Thyroid gland (tissue), 4 donors: ENCODE data around the gene TICRR. TPM values are rescaled to one million over a fixed set of nuclear protein-coding genes. Genes with fewer than 3 reads are reported as not detected.
A peak's percentile ranks its signal among the peaks of the same experiment; 100 is the strongest.

ENCODE experiments used
- DNase-seq, 2 donors: peaks; one replicate each; pipeline ENCODE4 v3.0.0-alpha.2; 2019
- H3K27ac ChIP-seq, 3 donors: fragments of 200-600 bp; sonication (generic); 1 replicate in 2 of 3; 2 replicates in 1 of 3; pipeline ENCODE4 v1.5.1; 2016 to 2019; ENCODE audit warnings: mild to moderate bottlenecking in 1 of 3, moderate library complexity in 1 of 3
- H3K27me3 ChIP-seq: fragments of 200-600 bp; sonication (generic); one replicate; pipeline ENCODE4 v1.5.1; 2019
- H3K36me3 ChIP-seq, 2 donors: fragments of 200-600 bp; sonication (generic); one replicate each; pipeline ENCODE4 v1.5.1; 2016 to 2019
- H3K4me1 ChIP-seq, 2 donors: fragments of 200-600 bp; sonication (generic); one replicate each; pipeline ENCODE4 v1.5.1; 2017 to 2019
- H3K4me3 ChIP-seq, 3 donors: fragments of 200-600 bp; sonication (generic); replicated peaks in 1 of 3; 1 replicate in 2 of 3; 2 replicates in 1 of 3; pipeline ENCODE4 v1.5.1; 2016; ENCODE audit warnings: mild to moderate bottlenecking in 1 of 3
- H3K9me3 ChIP-seq: fragments of 200-600 bp; sonication (generic); one replicate; pipeline ENCODE4 v1.5.1; 2017
- POLR2A ChIP-seq, 2 donors: fragments of 450-650 bp; IDR thresholded peaks; one replicate each; pipeline ENCODE4 v1.6.1; 2017; ENCODE audit warnings: antibody characterized with exemption in 2 of 2, mild to moderate bottlenecking in 2 of 2, moderate library complexity in 1 of 2
- whole genome bisulfite sequencing, 2 donors: methylation state at CpG; one replicate each; pipeline ENCODE4 v1.1.5; 2017; 5-methylcytosine and 5-hydroxymethylcytosine counted together
- intact Hi-C: fragments of 100-400 bp; cut with DNase I; formaldehyde crosslinking; loops from one replicate; pipeline ENCODE4 v1.15.1; 2023
- total RNA-seq, 4 donors: library from RNA; depleted of rRNA; stranded (reverse); fragments of >200 nt; gene quantifications; one replicate each; pipeline ENCODE4 v1.2.3, GENCODE V29; 2016
- TF ChIP-seq, protein P1 (sequence below), 6 experiments: fragments of 200-600 bp in 3 of 6; fragments of 450-650 bp in 3 of 6; sonication (generic) in 3 of 6; IDR thresholded peaks; one replicate each; pipeline ENCODE4 v1.5.1; 2016 to 2019; ENCODE audit warnings: antibody characterized with exemption in 6 of 6, mild to moderate bottlenecking in 2 of 6, inconsistent platforms in 1 of 6, moderate library complexity in 1 of 6

The TICRR gene
- total RNA-seq, 4 donors from 2014 or later, result under 0.01 to 0.21 TPM; not detected in 2

DNA sequence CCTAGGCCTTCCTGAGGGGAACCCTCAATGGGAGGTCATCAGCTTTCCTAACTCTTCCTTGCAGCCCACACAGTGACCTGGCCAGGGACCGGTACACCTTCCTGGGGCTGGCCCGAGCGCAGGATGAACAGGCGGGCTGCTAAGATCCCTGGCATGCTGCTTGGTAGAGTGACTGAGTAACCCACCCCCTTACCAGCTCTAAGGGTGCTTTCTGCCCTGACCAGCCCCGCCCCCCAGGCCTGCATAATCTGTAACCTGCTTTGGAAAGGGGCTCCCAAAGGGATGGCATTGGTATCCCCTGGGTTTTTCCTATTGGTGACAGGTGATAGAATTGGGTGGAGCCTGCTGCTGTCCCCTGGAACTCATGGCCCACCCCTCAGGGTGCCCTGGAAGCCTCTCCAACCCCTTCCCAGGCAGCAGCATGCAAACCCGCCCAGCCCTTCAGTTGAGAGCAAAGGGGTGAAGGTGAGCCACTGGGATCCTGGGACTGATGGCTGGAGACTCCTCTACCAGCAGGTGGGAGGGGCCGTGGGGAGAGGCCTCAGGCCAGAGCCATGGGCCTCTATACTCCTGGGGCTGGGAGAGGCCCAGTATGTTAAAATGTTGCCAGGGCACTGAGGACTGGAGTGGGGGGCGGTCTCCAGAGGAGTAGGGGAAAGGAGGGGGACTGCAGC lies 91.1 kb downstream of the TICRR start:
- H3K4me3 ChIP-seq, result no peak overlapping the region
- no peaks in the 10 kb centered on the region for H3K27me3 ChIP-seq
- TF ChIP-seq, protein P1, sequence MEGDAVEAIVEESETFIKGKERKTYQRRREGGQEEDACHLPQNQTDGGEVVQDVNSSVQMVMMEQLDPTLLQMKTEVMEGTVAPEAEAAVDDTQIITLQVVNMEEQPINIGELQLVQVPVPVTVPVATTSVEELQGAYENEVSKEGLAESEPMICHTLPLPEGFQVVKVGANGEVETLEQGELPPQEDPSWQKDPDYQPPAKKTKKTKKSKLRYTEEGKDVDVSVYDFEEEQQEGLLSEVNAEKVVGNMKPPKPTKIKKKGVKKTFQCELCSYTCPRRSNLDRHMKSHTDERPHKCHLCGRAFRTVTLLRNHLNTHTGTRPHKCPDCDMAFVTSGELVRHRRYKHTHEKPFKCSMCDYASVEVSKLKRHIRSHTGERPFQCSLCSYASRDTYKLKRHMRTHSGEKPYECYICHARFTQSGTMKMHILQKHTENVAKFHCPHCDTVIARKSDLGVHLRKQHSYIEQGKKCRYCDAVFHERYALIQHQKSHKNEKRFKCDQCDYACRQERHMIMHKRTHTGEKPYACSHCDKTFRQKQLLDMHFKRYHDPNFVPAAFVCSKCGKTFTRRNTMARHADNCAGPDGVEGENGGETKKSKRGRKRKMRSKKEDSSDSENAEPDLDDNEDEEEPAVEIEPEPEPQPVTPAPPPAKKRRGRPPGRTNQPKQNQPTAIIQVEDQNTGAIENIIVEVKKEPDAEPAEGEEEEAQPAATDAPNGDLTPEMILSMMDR (IDR thresholded peaks at IDR 0.05), result no peak
- no peak for TF ChIP-seq POLR2A (IDR thresholded peaks at IDR 0.05)
- H3K36me3 ChIP-seq, result no peaks in the 10 kb centered on the region
- peaks cover 18 to 29% of the 10 kb centered on the region in 2 donors for H3K4me1 ChIP-seq
- DNase-seq, result no peak
- H3K9me3 ChIP-seq, result no peaks in the 10 kb centered on the region
- intact Hi-C loops, result no loop called here
- H3K27ac ChIP-seq, result peak overlapping the region; percentile 78 to 87 (median 81)
- WGBS, 2 donors, result 83 to 95% methylated on average over 2 to 3 of the region's 8 CpGs

DNA sequence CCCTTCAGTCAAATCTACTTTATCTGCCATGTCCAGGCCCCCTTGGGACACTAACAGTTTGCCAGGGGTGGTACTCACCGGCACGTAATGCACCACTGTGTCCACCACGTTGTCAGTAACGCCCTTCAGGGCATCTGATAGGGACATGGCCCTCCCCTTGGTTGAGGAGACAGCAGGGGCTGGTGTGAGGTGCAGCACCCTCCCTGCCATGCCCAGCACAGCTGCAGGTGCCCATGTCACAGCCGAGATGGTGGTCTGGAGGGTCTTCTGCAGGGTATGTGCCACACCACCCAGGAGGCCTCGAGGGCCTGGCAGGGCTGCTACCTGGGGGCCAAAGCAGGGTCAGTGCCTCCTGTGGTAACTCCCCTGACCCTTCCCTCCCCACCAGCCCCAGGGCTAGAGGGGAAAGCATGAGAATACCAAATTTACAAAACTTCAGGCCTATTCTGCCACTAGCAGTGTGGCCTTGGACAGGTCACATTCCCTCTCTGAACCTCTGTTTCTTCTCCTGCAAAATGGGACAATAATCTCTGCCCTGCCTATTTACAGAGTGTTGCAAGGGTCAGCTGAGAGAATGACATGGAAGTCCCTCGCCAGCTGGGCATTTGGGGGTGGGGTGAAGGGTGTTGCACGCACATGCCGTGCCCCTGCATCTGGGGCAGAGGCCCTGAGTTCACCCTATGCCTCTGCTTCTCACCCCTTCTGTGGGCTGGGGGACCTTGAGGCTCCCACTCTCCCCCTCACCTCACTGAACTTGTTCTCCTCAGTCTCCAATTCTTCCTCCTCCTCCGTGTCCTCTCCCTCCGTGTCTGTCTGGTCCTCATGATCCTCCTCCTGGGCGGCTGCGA lies 91.8 kb downstream of the TICRR start:
- 85 to 91% methylated on average over 10 to 11 of the region's 13 CpGs for WGBS, 2 donors
- intact Hi-C loops, result no loop called here
- Histone ChIP-seq H3K4me3 (no peak overlapping the region), H3K9me3 (no peaks in the 10 kb centered on the region), H3K27ac (no peak overlapping the region), H3K4me1 (peaks cover 18 to 31% of the 10 kb centered on the region in 2 donors), H3K36me3 (no peaks in the 10 kb centered on the region), H3K27me3 (no peaks in the 10 kb centered on the region)
- no peak for DNase-seq
- no peak for TF ChIP-seq POLR2A (IDR thresholded peaks at IDR 0.05)
- TF ChIP-seq, protein P1 (IDR thresholded peaks at IDR 0.05), result no peak

DNA sequence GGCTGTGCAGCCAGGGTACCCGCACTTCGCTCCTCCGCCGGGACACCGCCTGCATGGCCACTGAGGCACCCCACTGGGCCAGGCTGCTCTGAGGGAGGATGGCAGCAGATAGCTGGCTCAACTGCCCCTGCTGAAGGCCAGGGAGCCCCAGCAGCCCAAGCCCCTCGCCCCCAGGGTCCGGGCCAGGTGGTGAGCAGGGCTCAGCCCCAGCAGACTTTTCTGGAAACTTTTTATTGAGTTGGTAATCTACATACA lies 92.4 kb downstream of the TICRR start:
- no peak overlapping the region for H3K27ac ChIP-seq
- no peak for TF ChIP-seq POLR2A (IDR thresholded peaks at IDR 0.05)
- TF ChIP-seq, protein P1 (IDR thresholded peaks at IDR 0.05), result no peak
- DNase-seq, result no peak
- H3K27me3 ChIP-seq, result no peaks in the 10 kb centered on the region
- H3K4me1 ChIP-seq, result peaks cover 21 to 32% of the 10 kb centered on the region in 2 donors
- no peaks in the 10 kb centered on the region for H3K9me3 ChIP-seq
- 95 to 100% methylated on average over 6 to 7 of the region's 7 CpGs for WGBS, 2 donors
- no peak overlapping the region for H3K4me3 ChIP-seq
- H3K36me3 ChIP-seq, result no peaks in the 10 kb centered on the region
- intact Hi-C loops, result no loop called here

DNA sequence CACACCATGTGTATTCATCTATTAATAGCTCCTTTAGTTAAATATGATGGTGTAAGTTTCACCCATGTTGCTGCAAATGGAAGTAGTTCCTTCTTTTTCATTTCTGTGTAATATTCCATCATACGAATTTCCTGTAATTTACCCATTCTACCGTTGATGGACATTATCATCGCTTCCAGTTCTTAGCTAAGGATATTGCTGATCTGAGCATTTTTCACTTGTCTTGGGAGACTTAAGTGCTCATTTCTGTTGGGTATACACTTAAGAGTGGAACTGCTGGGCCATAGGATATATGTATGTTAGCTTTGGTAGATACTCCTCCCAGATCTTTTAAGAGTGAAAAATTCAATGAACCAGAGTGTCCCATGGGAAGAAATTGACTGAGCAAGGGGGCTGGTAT lies 92.9 kb downstream of the TICRR start:
- 94 to 95% methylated on average over 3 of the region's 3 CpGs for WGBS, 2 donors
- intact Hi-C loops, result no loop called here
- H3K4me3 ChIP-seq, result no peak overlapping the region

More for the DNA sequence above, 92.9 kb downstream of the TICRR start:
- peaks cover 22 to 31% of the 10 kb centered on the region in 2 donors for H3K4me1 ChIP-seq
- TF ChIP-seq, protein P1 (IDR thresholded peaks at IDR 0.05), result no peak
- no peak for TF ChIP-seq POLR2A (IDR thresholded peaks at IDR 0.05)
- no peaks in the 10 kb centered on the region for H3K36me3 ChIP-seq
- H3K9me3 ChIP-seq, result no peaks in the 10 kb centered on the region
- no peak for DNase-seq
- no peaks in the 10 kb centered on the region for H3K27me3 ChIP-seq
- no peak overlapping the region for H3K27ac ChIP-seq
